Psoas muscle (tissue), 8 donors: Measurements from ENCODE around the gene CSNK1A1. TPM values are rescaled to one million over a fixed set of nuclear protein-coding genes. Genes with fewer than 3 reads are reported as not detected.

Experiments used
- ATAC-seq, 4 donors: fragments of 200-7000 bp; cut with Tn5 transposase; one replicate each; pipeline ENCODE4 v1.9.1; 2020; ENCODE audit warnings: moderate library complexity in 3 of 4, mild to moderate bottlenecking in 2 of 4
- DNase-seq, 2 donors: peaks; one replicate each; pipeline ENCODE4 v3.0.0-alpha.2; 2020
- H3K27ac ChIP-seq: fragments of 200-600 bp; one replicate; pipeline ENCODE4 v1.8.0; 2022
- H3K27me3 ChIP-seq, 3 donors: fragments of 200-600 bp in 1 of 3; one replicate each; pipeline versions ENCODE4 v1.6.1 to v1.8.0; 2013 to 2022; ENCODE audit warnings: low read length in 2 of 3, mild to moderate bottlenecking in 2 of 3, moderate library complexity in 1 of 3; ENCODE audit not compliant: insufficient read depth in 3 of 3
- H3K36me3 ChIP-seq, 2 donors: fragments of 200-600 bp in 1 of 2; one replicate each; pipeline versions ENCODE4 v1.6.1 to v1.8.0; 2013 to 2022; ENCODE audit warnings: low read depth in 1 of 2, mild to moderate bottlenecking in 1 of 2, moderate library complexity in 1 of 2; ENCODE audit not compliant: insufficient read depth in 1 of 2
- H3K4me1 ChIP-seq: fragments of 200-600 bp; one replicate; pipeline ENCODE4 v1.8.0; 2022
- H3K4me3 ChIP-seq: fragments of 200-600 bp; one replicate; pipeline ENCODE4 v1.8.0; 2022; ENCODE audit warnings: mild to moderate bottlenecking
- H3K9me3 ChIP-seq: fragments of 200-600 bp; one replicate; pipeline ENCODE4 v1.8.0; 2022
- CTCF ChIP-seq: fragments of 200-600 bp; IDR thresholded peaks from one replicate; pipeline ENCODE4 v1.8.0; 2022; ENCODE audit warnings: antibody characterized with exemption
- WGBS, 3 donors: extraction: QIAGEN DNeasy Blood & Tissue Kit; methylation state at CpG; one replicate each; pipeline versions ENCODE4 v1.1.6 to v1.1.7; 2013; 5-methylcytosine and 5-hydroxymethylcytosine counted together
- intact Hi-C, 2 donors: fragments of 100-400 bp; cut with DNase I; formaldehyde crosslinking; loops; one replicate each; pipeline versions ENCODE4 v1.11.0 to v1.14.2; 2022
- polyA plus RNA-seq, 3 donors: library from polyadenylated mRNA; stranded (reverse); fragments of 200-250 nt; gene quantifications; one replicate each; pipeline ENCODE4 v1.2.3, GENCODE V29; 2013
- total RNA-seq, 4 donors: library from RNA; stranded (reverse); fragmentation: NEBNext Ultra II Directional in 2 of 4; extraction: Animal tissue kit (Norgen Biotek cat#: 25700) in 2 of 4; gene quantifications; one replicate each; pipeline versions ENCODE4 v1.2.1 to v1.2.4, GENCODE V29; 2021 to 2023
- donor health status: healthy with polysubstance abuse.
- donor health status: DM: no; HTN: no; CAD: no; lungs with moderate emphysema.
- donor health status: Bipolar disorder and iron deficiency.
- donor health status: healthy.
- donor health status: DM: yes; HTN: yes; CAD: no.
- donor health status: DM: no; HTN: no; CAD: no.
- donor health status: DM: no; HTN: no; CAD: no.
- donor health status: DM: yes; HTN: yes; CAD: no.

CSNK1A1 gene
- total and polyA plus RNA-seq, 7 donors: 73.6 to 394 (median 201) TPM

- Histone ChIP-seq H3K9me3 (no peaks in the 10 kb centered on the region), H3K27ac (no peak overlapping the region), H3K4me3 (no peak overlapping the region), H3K36me3 (peaks cover 0 to 9% of the 10 kb centered on the region in 2 donors), H3K27me3 (no peaks in the 10 kb centered on the region), H3K4me1 (peaks cover 14% of the 10 kb centered on the region)
- DNase-seq: no peak
- peak in 1 of 4 donors; percentile 19 for ATAC-seq
- no peak for TF ChIP-seq CTCF
- WGBS, 3 donors: 93 to 100% (median 94%) methylated on average over 1 of the region's 1 CpG
- intact Hi-C loops: no loop called here
Measured at GRCh38 chr5:149588936-149589335, 37.7 kb upstream of the CSNK1A1 start.

GRCh38 chr5:149586708-149587318 lies 35.6 kb upstream of the CSNK1A1 start:
- Histone ChIP-seq H3K4me3 (no peak overlapping the region), H3K27ac (peak overlapping the region; percentile 52), H3K27me3 (no peaks in the 10 kb centered on the region), H3K4me1 (peaks cover 35% of the 10 kb centered on the region), H3K9me3 (no peaks in the 10 kb centered on the region), H3K36me3 (peaks cover 0 to 9% of the 10 kb centered on the region in 2 donors)
- no peak for TF ChIP-seq CTCF
- intact Hi-C loops: no loop called here
- WGBS, 3 donors: 78 to 90% (median 86%) methylated on average over 1 of the region's 1 CpG
- DNase-seq (no peak), ATAC-seq (peak in 2 of 4 donors; percentile 13 to 24)

GRCh38 chr5:149585910-149586309 lies 34.7 kb upstream of the CSNK1A1 start:
- Histone ChIP-seq H3K27ac (no peak overlapping the region), H3K4me1 (peaks cover 35% of the 10 kb centered on the region)

GRCh38 chr5:149584121-149584520 lies 32.9 kb upstream of the CSNK1A1 start:
- Histone ChIP-seq H3K9me3 (no peaks in the 10 kb centered on the region), H3K4me1 (peaks cover 35% of the 10 kb centered on the region), H3K4me3 (peak overlapping the region; percentile 78), H3K27me3 (no peaks in the 10 kb centered on the region), H3K27ac (peak overlapping the region; percentile 92), H3K36me3 (no peaks in the 10 kb centered on the region)
- TF ChIP-seq CTCF: no peak
- no peak for ATAC-seq
- 32 to 72% (median 67%) methylated on average over 2 of the region's 2 CpGs for WGBS, 3 donors
- intact Hi-C loops: no loop called here
- DNase-seq: no peak

More at GRCh38 chr5:149585910-149586309, 34.7 kb upstream of the CSNK1A1 start:
- no peak for DNase-seq
- intact Hi-C loops: no loop called here
- Histone ChIP-seq H3K36me3 (peaks cover 0 to 9% of the 10 kb centered on the region in 2 donors), H3K9me3 (no peaks in the 10 kb centered on the region), H3K4me3 (no peak overlapping the region), H3K27me3 (no peaks in the 10 kb centered on the region)
- no peak for ATAC-seq
- TF ChIP-seq CTCF: no peak

GRCh38 chr5:149583394-149583793 lies 32.2 kb upstream of the CSNK1A1 start:
- WGBS, 3 donors: 30 to 61% (median 37%) methylated on average over 1 of the region's 1 CpG
- ATAC-seq (peak in 3 of 4 donors; percentile 23 to 51 (median 41)), DNase-seq (no peak)
- H3K9me3 ChIP-seq: no peaks in the 10 kb centered on the region
- H3K36me3 ChIP-seq: no peaks in the 10 kb centered on the region
- no peak for TF ChIP-seq CTCF
- peak overlapping the region; percentile 78 for H3K4me3 ChIP-seq
- intact Hi-C loops: no loop called here
- H3K27ac ChIP-seq: peak overlapping the region; percentile 92
- no peaks in the 10 kb centered on the region for H3K27me3 ChIP-seq
- peaks cover 35% of the 10 kb centered on the region for H3K4me1 ChIP-seq
